Skeletal muscle cell (primary cell): Measurements from ENCODE around the gene SPAG7.

ENCODE experiments used
- DNase-seq: peaks from one replicate; pipeline ENCODE4 v3.0.0-alpha.2; 2010; ENCODE audit warnings: low read depth
- H3K4me3 ChIP-seq: 2 replicates; pipeline ENCODE4 v1.5.1; 2011; ENCODE audit warnings: low read depth, mild to moderate bottlenecking, control low read depth, low read length, moderate library complexity

SPAG7 gene

GRCh38 chr17:4980644-4981216, 13.1 kb upstream of the SPAG7 start:
- no peak for DNase-seq

GRCh38 chr17:4978726-4979125, 11.1 kb upstream of the SPAG7 start:
- H3K4me3 ChIP-seq = no peak overlapping the region
- DNase-seq = no peak

More at GRCh38 chr17:4980644-4981216, 13.1 kb upstream of the SPAG7 start:
- H3K4me3 ChIP-seq = no peak overlapping the region

- no peak for DNase-seq
- H3K4me3 ChIP-seq = no peak overlapping the region
These were observed 6.6 kb upstream of the SPAG7 start for GRCh38 chr17:4974115-4974670.

- no peak for DNase-seq
These were observed 5.9 kb upstream of the SPAG7 start for GRCh38 chr17:4973256-4974114.

GRCh38 chr17:4972752-4973151, 5.1 kb upstream of the SPAG7 start:
- no peak for DNase-seq
- no peak overlapping the region for H3K4me3 ChIP-seq

More at GRCh38 chr17:4973256-4974114, 5.9 kb upstream of the SPAG7 start:
- H3K4me3 ChIP-seq = no peak overlapping the region

- DNase-seq = no peak
- no peak overlapping the region for H3K4me3 ChIP-seq
These were observed 4.7 kb upstream of the SPAG7 start for GRCh38 chr17:4972322-4972721.

- DNase-seq = no peak
These were observed 4.2 kb upstream of the SPAG7 start for GRCh38 chr17:4971826-4972225.

GRCh38 chr17:4970273-4970672, 2.7 kb upstream of the SPAG7 start:
- no peak overlapping the region for H3K4me3 ChIP-seq
- no peak for DNase-seq

More at GRCh38 chr17:4971826-4972225, 4.2 kb upstream of the SPAG7 start:
- no peak overlapping the region for H3K4me3 ChIP-seq

- DNase-seq = no peak
- H3K4me3 ChIP-seq = peak overlapping the region; percentile 75
These were observed 2.0 kb upstream of the SPAG7 start for GRCh38 chr17:4969551-4970173.

GRCh38 chr17:4969047-4969550, 1.5 kb upstream of the SPAG7 start:
- H3K4me3 ChIP-seq = peak overlapping the region; percentile 75
- DNase-seq = peak; percentile 79

- H3K4me3 ChIP-seq = peak overlapping the region; percentile 75
- DNase-seq = no peak
These were observed 949 bp upstream of the SPAG7 start for GRCh38 chr17:4968486-4969046.

- H3K4me3 ChIP-seq = peak overlapping the region; percentile 75
- peak; percentile 99 for DNase-seq
These were observed 626 bp downstream of the SPAG7 start for GRCh38 chr17:4966844-4967538.

GRCh38 chr17:4965311-4965986, 2.2 kb downstream of the SPAG7 start:
- no peak for DNase-seq
- no peak overlapping the region for H3K4me3 ChIP-seq

GRCh38 chr17:4960279-4960922, 7.2 kb downstream of the SPAG7 start:
- H3K4me3 ChIP-seq = no peak overlapping the region
- DNase-seq = no peak

- DNase-seq = no peak
- H3K4me3 ChIP-seq = no peak overlapping the region
These were observed 8.2 kb downstream of the SPAG7 start for GRCh38 chr17:4959261-4959965.

- DNase-seq = no peak
- H3K4me3 ChIP-seq = no peak overlapping the region
These were observed 9.5 kb downstream of the SPAG7 start for GRCh38 chr17:4958102-4958501.

- no peak for DNase-seq
- no peak overlapping the region for H3K4me3 ChIP-seq
These were observed 11.0 kb downstream of the SPAG7 start for GRCh38 chr17:4956493-4957061.
